H1 (cell line): ENCODE data around the gene SPOCD1. TPM values are rescaled to one million over a fixed set of nuclear protein-coding genes. Genes with fewer than 3 reads are reported as not detected.

Experiments
- ATF2 ChIP-seq: IDR thresholded peaks from 2 replicates; pipeline ENCODE4 v1.6.1; 2012; ENCODE audit warnings: low read length, inconsistent platforms
- ATF3 ChIP-seq: IDR thresholded peaks from 2 replicates; pipeline ENCODE4 v1.6.1; 2011; ENCODE audit warnings: low read depth, mild to moderate bottlenecking, low read length; ENCODE audit not compliant: insufficient read depth
- BRCA1 ChIP-seq: IDR thresholded peaks from 2 replicates; pipeline ENCODE4 v1.6.1; 2012; ENCODE audit warnings: low read depth, low read length, improper control_type of control experiment
- CTBP2 ChIP-seq: IDR thresholded peaks from 2 replicates; pipeline ENCODE4 v1.7.0; 2011; ENCODE audit warnings: borderline replicate concordance, mild to moderate bottlenecking, moderate library complexity, mixed read lengths, low read length; ENCODE audit not compliant: insufficient read depth, insufficient read length
- GTF2F1 ChIP-seq: IDR thresholded peaks from 2 replicates; pipeline ENCODE4 v1.6.1; 2012; ENCODE audit warnings: low read depth, low read length, improper control_type of control experiment, borderline replicate concordance
- polyA plus RNA-seq, 7 experiments: library from polyadenylated mRNA; depleted of rRNA in 3 of 7; stranded (reverse) in 5 of 7; unstranded in 2 of 7; fragments of >200 nt in 5 of 7; fragments of 200-250 nt in 2 of 7; gene quantifications; 1 replicate in 5 of 7; 2 replicates in 1 of 7; 4 replicates in 1 of 7; pipeline versions ENCODE4 v1.2.1 to v1.2.3, GENCODE V29; 2011 to 2013; ENCODE audit warnings: missing spikeins in 2 of 7, mixed read lengths in 2 of 7
- total RNA-seq: library from RNA; stranded (reverse); fragmentation: NEBNext Ultra II Directional; extraction: Animal tissue kit (Norgen Biotek cat#: 25700); gene quantifications from 2 replicates; pipeline ENCODE4 v1.2.1, GENCODE V29; 2021

SPOCD1 gene
- total and polyA plus RNA-seq, 2 of the 8 experiments (the other 6 are each of a cell fraction or from before 2014, with no cell fraction given): 1.8 to 2.9 TPM

GRCh38 chr1:31792116-31792515 is 23.7 kb downstream of the SPOCD1 start (continued):
- TF ChIP-seq CTBP2 (no peak), GTF2F1 (no peak), ATF3 (no peak), BRCA1 (no peak), ATF2 (no peak)
